HG03064 (cell line): Measurements from ENCODE around the gene VTI1A.
"Not testable (repeated sequence)": the region's sequence is repeated elsewhere in the genome, so short reads cannot be mapped to it uniquely, and the experiment has no call there.

Experiments
- ATAC-seq: cut with Tn5 transposase; IDR thresholded peaks from one replicate; pipeline ENCODE4 v1.9.1; 2021; ENCODE audit warnings: low read depth; ENCODE audit not compliant: unreplicated experiment

The VTI1A gene

DNA sequence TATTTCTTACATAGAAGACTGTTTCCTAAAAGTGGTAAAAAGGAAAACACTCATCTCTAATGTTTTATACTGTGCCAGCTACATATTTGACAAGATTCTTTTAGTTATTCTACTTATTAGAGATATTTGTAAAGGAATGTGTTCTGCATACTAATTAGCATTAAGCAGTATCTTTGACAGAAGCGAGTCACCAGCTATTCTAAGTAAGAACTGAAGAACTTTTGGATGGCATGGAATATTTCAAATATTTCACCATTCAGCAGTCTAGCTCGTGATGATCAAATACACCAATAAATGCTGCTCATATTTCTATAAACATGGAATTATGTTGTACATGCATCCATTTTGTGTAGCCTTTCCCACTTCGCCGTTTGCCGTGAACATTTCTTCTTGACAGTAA lies 261.4 kb downstream of the VTI1A start:
- ATAC-seq, result no peak

DNA sequence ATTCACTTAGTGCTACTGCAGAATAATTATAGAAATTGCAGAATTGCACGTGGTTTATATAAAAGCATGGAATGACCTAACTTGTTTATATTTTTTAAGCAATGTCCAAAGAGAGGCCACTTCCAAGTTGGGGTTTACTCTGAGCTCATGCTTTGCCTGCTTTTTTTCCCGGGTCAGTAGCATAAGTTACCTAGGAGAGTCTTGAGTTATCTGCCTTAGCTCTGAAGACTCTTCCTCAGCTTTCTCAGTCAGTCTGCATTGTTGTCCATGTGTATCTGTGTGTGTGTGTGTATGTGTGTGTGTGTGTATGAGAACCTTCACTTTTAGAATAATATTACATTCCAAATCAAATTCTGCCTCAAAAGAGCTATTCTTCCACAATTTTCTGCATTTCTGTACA lies 263.5 kb downstream of the VTI1A start:
- ATAC-seq, result no peak

DNA sequence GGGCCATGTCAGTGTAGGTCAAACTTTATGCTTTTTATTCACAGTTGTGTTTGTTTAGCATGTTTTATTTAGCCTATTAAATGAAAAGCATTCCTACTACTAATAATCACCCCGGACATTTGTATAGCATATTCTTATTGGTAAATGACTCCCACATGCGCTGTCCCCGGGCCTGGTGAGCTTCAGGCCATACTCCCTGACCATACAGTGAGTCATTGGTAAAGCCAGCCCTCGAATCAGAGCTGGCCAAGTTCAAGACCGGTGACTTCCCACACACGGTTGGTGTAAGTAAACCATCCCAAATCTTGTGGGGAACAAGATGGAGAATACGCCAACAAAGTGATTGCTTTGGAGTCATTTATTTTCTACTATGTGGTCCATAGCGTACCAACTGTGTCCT lies 264.4 kb downstream of the VTI1A start:
- ATAC-seq, result no peak

DNA sequence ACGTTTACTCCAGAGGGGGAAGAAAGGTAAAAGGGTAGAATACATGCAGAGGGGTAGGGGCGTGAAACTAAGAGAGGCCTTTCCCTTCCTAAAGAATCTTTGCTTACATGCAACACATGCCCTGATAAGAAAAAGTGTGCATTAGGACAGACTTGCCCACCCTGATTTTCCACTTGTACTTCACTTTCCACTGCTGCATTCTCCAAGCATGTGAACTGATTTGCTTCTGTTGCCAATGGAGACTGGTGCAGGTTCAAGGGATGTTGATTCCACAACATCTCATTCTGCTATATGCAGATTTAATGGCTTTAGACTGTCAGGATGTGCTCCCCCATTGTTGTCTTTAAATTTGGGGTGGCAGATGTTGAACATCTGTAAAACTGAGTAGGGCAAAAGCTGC lies 265.5 kb downstream of the VTI1A start:
- ATAC-seq, result no peak

DNA sequence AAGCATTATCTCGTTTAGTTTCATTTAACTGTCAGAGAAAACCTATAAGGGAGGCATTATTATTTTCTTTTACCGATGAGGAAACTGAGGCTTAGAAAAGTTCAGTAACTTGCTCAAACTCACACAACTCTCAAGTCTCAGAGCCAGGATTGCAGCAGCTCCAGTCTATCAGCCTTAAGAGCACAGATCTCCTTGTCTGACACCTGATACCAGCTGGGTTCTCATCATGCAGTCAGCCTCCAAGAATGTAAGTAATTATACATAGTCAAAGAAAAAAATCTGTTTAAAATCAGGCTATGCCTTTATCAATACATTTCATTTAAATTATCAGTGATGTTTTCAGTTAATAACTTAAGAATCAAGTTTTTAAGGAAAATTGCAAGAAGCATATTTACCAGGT lies 266.4 kb downstream of the VTI1A start:
- ATAC-seq, result no peak

DNA sequence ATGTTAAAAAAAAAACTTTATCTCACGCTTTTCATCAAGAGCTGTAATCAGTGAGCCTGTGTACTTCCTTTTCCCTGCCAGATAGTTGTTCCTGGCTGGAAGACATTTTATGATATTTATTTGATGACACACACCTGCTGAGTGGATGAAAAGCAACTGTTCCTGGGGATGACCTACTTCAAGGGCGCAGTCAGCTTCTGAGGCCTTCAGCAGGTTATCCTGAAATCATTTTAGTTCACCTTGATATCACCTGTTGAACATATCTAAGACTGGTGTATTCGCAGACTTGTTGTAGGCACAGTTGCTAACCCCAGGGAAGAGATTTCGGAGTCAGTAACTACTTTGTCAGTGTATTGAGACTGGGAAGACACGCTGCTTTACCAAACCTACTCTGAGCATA lies 268.6 kb downstream of the VTI1A start:
- no peak for ATAC-seq

DNA sequence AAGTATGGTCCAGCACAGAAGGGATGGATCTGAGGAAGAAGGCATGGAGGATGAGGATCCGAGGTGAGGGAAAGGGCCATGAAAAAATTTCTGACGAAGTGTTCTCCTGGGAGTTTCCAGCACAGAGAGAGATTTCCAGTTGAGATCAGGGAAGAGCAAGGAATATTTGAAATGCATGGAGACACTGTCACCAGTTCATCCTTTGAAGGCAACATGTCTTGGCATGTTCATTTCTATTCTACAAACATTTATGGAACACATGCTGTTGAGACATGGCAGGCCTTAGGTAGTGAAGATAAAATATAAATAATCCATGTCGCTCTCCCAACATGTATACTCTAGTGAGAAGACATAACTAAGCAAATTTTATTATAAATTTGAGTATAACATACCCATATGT lies 269.1 kb downstream of the VTI1A start:
- no peak for ATAC-seq

DNA sequence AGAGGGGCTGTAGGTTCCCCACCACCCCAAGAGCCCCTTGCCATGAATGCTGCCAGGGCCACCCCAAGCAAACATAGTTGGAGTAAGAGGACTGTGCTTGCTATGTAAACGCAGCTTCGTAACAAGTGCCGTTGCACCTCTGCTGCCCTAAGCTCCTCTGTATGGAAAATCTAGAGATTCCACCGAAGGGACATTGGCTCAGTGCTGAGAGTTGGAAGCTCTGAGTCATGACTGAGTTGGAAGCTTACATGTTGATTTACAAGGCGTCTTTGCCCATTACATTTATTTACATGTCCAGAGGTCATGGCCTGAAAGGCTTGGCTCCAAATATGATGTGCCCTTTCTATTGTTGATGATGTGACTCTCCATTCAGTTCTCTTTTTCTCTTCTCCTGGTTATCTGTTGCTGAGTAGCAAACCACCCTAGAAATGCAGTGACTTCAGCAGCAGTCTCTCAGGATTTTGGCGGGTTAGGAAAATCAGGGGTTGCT lies 270.0 kb downstream of the VTI1A start:
- ATAC-seq, result no peak

DNA sequence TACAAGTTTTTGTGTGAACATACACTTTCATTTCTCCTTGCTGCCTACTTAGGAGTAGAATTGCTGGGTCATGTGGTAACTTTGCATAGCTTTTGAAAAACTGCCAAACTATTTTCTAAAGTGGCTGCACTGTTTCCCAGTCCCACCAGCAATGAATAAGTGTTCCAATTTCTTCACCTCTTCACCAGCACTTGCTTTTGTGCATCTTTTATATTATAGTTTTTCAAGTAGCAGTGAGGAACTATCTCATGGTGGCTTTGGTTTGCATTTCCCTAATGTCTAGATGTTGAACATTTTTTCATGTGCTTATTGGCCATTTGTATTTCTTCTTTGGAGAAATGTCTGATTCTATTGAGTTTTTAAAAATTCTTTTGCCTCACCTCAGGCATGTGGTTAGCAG lies 273.2 kb downstream of the VTI1A start:
- no peak for ATAC-seq

DNA sequence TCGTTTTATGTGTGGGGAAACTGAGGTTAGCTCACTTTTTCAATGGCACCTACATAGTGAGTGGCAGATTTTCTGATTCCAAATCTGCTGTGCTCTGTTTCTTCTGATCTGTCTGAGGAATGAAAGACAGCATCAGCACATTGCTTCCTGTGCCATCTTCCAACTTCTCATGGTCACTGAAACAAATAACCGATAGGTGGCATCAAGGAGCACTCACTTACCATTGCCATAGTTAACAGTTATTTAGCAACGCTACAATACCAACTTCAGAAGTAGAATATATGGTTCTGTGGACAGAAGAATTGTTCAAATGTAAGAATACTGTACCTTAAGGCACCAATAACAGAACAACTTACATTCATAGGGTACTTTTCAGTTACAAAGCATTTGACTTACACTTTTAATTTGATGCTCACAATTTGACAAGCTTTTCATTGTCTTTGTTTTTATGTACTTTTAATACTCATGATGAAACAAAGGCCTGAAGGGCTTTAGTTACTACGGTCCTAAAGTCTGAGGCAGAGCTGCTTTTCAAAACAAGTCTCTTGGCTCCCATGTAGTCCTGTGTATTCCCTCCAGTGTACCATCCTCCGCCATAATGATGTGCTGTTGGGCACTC lies 274.2 kb downstream of the VTI1A start:
- ATAC-seq, result no peak

DNA sequence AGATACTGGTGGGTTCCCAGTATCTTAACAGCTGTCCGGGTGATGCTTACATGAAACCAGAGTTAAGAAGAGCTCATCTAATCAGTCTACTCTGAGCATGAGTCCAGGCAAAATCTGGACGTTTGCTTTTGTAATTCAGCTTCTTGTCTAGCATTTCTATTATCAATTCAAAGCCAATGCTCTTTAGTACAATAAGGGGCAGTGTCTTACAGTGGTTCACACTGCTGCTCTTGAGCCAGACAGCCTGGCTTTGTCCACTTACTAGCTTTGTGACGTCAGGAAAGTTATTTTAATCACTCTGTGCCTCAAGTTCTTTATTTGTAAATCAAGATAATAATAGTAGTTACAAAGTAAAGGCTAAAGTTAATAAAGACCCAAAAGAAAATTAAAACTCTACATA lies 275.7 kb downstream of the VTI1A start:
- ATAC-seq, result no peak

DNA sequence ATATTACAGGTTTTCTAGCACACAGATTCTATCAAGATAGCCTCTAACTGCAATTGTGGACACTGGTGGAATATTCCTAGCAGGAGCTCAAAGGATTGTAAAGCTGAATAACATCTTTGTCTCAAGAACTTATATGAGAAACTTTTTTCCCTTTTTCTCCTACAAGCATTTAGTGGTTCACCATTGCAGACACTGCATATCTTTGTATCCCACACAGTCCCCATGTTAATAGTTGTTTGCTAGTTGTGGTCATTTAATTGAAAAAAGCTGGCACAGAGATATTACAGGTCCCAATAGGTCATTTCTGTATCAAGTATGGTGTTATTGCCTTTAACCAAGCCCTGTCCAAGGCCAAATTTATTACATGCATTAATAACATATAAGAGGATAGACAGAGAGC lies 276.9 kb downstream of the VTI1A start:
- no peak for ATAC-seq

DNA sequence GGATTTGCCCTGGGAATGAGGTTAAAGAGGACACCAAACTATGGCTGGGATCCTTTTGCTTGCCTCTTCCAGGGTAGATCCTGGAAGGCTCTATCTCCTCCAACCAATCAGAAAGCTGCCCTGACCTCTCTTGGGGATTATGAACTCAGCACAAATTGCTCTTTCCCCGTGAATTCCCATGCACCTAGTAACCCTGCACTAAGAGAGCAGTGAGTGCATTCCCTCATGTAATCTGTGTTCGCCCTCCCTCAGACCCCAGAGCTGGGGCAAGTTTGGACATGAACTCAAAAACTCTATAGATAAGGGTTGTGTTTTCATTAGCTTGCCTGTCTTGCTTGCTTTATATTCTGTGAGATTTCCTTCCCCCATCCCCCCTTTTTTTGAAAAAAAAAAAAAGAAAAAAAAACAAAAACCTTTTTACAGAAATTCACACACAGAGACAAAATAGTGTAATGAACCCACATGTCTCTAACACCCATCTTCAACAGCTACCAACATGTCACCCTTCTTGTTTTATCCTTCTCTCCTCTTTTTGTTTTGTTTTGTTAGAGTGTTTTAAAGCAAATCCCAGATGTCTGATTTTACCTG lies 277.5 kb downstream of the VTI1A start:
- no peak for ATAC-seq

DNA sequence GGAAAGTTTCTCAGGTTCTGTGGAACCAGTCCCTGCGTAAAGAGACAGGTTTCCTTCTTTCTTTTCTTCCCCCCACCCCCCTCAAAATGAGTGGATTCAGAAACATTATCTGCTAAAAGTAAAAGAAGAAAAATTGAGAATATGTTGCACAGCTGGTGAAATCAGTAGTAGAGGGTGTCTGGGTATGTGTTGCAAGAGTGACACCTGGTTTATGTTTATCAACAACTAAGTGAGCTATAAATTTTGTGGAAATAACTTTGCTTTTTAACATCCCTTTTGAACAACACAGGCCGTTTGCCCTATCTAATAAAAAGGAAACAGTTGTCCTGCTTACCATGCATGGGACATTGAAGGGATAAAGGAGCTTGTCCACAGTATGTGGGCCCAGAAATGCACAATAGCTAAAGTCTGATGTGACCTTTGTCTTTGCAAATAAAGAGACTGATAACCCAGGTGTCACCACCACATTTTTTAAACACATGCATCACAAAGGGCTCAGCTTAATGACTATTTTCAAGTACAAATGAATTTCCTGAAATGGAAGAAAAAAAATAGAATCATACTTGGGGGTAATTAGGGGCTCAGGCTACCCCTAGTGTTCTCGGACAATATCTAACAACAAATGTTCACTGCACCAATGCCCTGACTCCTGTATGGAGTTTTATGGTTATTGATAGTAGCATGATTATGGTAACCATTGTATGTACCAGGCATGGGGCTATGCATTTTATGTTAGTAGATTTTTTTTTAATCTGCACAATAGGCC lies 281.3 kb downstream of the VTI1A start:
- no peak for ATAC-seq

DNA sequence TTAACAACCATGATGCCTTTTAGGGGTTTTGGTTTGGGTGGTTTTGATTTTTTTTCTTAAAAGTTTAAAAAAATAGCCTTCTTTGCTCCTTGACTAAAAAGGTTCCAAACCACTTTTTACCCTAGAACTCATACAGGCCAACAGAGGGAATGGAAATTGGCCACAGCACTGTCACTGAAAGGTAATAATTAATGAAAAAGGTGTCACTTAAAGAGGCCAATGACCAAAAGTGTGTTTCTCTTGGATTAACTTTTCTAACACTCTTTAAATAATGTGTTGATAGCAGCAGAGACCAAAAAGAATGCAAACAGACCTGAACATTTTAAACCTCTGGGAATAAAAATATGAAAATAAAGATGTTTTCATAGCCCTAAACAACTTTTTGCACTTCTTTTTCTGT lies 282.0 kb downstream of the VTI1A start:
- ATAC-seq, result no peak

DNA sequence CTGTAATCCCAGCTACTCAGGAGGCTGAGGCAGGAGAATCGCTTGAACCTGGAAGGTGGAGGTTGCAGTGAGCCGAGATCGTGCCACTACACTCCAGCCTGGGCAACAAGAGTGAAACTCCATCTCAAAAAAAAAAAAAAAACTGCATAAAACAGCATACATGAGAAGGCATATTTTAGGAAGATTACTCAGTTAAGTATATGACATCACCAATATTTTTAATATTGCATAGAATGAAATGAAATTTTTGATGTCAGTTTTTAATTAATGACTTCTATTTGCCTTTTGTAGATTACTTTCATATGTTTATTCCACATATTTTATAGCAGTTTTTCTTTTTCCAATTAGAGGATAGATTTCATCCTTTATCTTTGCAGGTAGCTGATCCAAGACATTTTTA lies 284.4 kb downstream of the VTI1A start:
- not testable (repeated sequence) for ATAC-seq

DNA sequence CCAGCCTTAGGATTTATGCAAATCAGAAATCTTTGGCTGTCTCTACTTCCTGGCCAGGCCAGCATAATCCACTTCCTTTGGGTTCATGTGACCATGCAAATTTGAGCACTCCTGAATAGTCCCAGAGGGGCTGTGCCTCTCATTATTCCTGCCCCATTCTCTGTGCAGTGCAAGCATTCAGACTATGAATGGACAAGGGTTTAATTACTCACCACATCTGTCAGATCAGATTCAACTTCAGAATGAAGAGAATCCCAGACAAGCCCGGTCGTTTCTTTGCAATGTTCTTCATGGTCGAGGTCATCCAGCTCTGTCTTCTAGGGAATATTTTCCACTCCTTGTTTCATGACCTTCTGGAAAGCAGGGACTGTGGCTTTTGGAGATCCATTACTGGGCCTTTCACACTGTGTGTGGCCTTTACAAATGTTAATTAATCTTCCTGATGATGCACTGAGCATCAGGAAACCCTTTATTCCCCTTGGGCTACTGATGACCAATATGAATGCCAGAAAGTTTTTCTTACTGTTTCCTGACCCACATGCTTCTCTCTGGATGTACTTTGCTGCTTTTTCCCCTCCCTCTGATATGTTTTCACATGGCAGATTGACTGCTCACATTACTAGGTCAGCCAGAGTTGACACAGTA lies 285.4 kb downstream of the VTI1A start:
- ATAC-seq, result no peak

DNA sequence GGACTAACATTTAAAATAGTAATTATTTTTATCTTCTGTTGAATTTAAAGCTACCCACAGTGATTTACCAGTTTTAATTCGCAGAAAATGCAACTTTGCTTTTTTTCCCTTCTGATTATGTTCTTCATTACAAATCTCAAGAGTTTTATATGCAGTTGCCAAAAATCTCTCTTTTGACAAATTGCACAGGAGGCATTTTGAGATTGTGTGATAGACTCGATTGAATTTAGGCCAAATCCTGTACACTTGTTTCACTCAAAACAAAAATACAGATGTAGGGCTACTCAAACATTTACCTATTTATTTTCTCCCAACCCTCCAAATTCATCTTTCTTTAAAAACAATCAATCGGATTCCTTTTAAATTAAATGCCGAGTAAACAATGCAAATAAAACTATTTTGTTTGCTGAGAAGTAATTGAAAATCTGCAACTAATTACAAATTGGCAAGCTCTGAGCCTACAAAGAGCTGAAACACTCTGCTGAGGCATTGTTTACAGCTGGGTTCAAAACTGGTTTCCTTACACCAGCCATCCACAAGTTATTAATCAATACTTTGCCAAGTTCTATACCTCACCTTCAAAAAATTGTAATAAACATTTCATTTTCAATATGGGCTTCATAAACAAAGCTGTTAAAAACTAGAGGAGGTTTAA lies 288.2 kb downstream of the VTI1A start:
- no peak for ATAC-seq

DNA sequence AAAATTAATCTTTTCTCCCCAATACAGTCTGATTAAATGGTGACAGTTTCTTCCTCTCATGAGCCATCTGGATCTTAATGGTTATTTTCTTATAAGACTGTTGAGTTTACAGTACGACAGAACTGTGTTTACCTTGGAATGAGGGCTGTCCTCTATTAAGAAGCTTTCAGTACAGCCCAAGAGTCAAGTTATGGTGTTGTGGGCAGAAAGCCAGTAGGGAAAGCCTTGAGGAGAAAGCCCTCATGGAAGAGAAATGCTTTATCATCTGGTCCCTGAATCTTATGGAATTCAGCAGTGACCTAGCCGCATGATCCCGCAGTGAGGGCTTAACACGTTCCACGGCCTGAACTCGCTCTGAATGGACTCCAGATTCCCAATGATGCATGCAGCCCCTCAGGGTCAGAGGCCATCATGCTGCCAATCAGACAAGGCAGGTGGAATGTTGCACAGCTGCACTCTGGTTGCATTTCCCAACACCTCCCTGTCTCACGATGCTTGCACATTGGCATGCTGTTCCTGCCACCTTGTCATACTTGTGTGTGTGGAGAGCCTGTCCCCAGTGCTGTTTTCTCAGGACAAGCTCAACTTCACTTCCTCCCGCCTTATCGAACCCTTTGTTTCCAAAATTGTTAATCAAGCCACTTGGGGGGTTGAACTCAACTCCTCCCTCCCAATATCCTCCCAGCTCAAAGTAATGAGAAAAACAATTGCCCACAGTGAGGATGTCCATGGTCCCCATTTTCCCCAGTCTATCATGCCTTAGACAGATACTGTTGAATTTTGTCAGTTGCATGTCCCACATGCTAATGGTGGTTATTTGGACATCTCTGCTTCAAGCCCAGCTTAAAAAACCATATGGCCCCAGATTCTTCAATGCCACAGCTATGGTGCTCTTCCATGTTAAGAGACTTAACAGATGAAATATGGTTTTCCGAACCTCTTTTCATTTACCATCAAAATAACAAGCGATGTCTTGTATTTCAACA lies 291.9 kb downstream of the VTI1A start:
- ATAC-seq, result no peak
